AG20443 (cell line): ENCODE measurements around the gene NUDT2.

ENCODE experiments used
- DNase-seq: peaks from one replicate; pipeline ENCODE4 v3.0.0; 2012; ENCODE audit warnings: low spot score, mixed read lengths

Gene NUDT2

DNA sequence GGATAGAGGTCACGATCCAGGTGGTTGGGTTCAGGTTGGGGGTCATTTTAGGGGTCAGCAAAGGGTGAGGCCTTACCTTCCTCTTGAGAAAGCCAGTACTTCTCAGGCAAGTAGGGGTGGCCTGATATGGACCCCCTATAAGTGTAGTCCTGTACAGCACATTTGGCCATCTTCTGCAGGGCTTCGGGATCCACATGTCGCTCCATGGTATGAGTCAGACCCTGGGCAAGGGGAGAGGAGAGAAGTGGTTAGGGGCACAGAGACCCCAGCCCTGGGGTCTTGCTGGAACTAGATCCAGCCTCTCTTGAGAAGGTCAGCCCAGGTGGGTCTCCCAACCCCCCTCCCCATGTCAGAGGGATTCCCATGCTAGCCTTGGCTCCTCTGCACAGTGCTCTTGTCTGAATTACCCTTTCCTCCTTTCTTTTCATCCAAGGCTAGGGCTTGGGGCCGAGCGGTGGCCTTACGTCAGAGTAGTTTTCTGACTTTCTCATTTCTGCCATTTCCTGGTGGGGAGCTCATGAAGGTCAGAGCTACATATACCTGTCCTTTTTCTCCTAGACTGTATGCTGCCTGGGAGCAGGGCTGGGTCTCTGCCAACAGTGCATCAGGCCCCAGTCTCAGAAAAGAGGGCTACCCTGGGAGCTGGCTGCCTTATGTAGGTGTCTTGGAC is 56.3 kb downstream of the NUDT2 start:
- DNase-seq: no peak

DNA sequence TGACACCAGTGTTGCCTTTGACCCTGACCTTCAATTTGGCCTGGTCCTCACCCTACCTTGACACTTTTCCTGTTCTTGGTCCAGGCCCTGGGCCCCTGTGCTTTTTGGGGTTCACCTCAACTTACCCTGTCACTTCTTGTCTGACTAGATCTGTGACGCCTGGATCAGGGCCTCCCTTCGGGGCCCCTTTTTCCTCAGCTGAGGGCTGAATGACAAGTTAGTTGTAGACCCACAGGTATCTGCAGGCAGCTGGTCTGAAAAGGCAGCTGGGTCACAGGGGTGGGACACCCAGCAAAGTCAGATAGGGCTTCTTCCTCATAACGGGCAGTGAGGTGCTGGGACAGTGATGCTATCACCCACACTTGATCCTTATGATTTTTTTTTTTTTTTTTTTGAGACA is 57.3 kb downstream of the NUDT2 start:
- DNase-seq: no peak

DNA sequence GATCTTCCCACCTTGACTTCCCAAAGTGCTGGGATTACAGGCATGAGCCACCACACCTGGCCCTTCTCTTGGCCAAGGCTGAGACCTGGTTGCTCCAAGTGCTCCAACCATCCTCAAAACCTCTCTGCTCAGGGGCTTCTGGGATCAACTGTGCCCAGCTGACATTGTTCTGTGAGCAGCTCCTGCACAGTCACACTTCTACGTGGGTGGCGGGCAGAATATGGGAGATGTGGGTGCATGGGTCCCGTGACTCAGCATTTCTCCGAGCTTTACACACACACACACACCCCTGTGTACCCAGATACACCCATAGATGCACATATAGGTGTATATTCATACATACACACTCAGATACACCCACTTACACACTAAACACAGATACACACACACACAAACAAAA is 57.9 kb downstream of the NUDT2 start:
- no peak for DNase-seq

DNA sequence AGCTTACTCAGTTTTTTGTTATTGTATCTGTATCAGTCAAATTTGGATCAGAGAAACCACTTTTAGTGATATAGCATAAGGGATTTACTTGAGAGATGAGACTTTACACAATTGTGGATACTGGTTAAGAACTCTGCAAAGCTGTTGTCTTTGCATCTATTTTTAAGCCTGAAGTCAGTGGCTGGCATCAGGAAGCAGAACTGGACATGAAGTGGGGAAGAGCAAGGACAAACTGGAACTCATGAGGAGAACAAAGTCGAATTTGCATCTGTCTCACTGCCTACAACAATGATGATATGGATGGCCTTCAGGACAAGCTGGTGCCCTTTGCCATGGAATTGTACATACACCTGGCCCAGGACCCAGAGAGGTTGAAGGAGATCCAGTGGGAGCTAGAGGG is 63.1 kb downstream of the NUDT2 start:
- no peak for DNase-seq
